ENCODE data around the gene PCCA. TPM values are rescaled to one million over a fixed set of nuclear protein-coding genes. Genes with fewer than 3 reads are reported as not detected.

Gene PCCA
- total RNA-seq, 1 donor from 2014 or later = 3.6 TPM

- intact Hi-C loops (cut with DNase I) = no loop called here
- no peaks in the 10 kb centered on the region for H3K4me1 ChIP-seq
- DNase-seq (ENCODE audit: low spot score in 2 of 2) = no peak
- TF ChIP-seq, protein P1, sequence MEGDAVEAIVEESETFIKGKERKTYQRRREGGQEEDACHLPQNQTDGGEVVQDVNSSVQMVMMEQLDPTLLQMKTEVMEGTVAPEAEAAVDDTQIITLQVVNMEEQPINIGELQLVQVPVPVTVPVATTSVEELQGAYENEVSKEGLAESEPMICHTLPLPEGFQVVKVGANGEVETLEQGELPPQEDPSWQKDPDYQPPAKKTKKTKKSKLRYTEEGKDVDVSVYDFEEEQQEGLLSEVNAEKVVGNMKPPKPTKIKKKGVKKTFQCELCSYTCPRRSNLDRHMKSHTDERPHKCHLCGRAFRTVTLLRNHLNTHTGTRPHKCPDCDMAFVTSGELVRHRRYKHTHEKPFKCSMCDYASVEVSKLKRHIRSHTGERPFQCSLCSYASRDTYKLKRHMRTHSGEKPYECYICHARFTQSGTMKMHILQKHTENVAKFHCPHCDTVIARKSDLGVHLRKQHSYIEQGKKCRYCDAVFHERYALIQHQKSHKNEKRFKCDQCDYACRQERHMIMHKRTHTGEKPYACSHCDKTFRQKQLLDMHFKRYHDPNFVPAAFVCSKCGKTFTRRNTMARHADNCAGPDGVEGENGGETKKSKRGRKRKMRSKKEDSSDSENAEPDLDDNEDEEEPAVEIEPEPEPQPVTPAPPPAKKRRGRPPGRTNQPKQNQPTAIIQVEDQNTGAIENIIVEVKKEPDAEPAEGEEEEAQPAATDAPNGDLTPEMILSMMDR (IDR thresholded peaks at IDR 0.05) = no peak
- H3K9me3 ChIP-seq = no peaks in the 10 kb centered on the region
- H3K27me3 ChIP-seq = no peaks in the 10 kb centered on the region
- no peaks in the 10 kb centered on the region for H3K36me3 ChIP-seq
- H3K4me3 ChIP-seq = no peak overlapping the region
- no peak overlapping the region for H3K27ac ChIP-seq
Measured at GRCh38 chr13:100175078-100175802, 86.3 kb downstream of the PCCA start.

GRCh38 chr13:100175803-100176182 lies 86.9 kb downstream of the PCCA start:
- intact Hi-C loops (cut with DNase I) = no loop called here
- H3K36me3 ChIP-seq = no peaks in the 10 kb centered on the region

DNA sequence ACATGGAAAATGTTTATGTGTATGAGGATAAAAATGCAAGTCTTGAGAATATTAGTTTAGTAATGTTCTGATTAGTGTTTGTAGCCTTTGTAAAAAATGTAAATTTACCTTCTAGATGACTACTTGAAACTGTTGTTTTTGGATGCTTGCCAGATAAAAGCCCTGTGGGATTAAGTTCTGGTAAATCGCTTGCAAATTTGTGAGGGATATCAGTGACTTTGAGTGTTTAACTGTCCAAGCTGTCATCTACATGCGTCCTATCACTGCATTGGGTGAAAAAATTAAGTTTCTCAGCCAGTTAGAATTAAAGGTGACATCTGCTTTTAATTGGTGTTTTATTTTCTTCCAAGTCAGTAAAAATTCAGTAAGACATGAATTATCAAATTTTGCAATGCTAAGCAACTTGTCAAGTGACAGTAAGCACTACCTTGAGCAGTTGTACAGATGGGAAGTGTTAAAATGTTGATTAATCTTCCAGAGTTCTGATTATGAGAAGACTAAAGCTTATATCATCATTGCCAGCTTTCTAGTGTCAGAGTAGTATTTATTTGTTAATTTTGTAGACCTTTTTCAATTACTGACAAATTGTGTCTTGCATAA lies 88.0 kb downstream of the PCCA start:
- no peaks in the 10 kb centered on the region for H3K36me3 ChIP-seq
- H3K27ac ChIP-seq = no peak overlapping the region
- DNase-seq (ENCODE audit: low spot score in 2 of 2) = no peak
- no peaks in the 10 kb centered on the region for H3K4me1 ChIP-seq
- intact Hi-C loops (cut with DNase I) = no loop called here
- TF ChIP-seq, protein P1 (IDR thresholded peaks at IDR 0.05) = no peak
- H3K27me3 ChIP-seq = no peaks in the 10 kb centered on the region
- H3K4me3 ChIP-seq = no peak overlapping the region
- no peaks in the 10 kb centered on the region for H3K9me3 ChIP-seq

More at GRCh38 chr13:100175803-100176182, 86.9 kb downstream of the PCCA start:
- no peak for DNase-seq (ENCODE audit: low spot score in 2 of 2)
- no peaks in the 10 kb centered on the region for H3K27me3 ChIP-seq
- TF ChIP-seq, protein P1 (IDR thresholded peaks at IDR 0.05) = no peak
- H3K9me3 ChIP-seq = no peaks in the 10 kb centered on the region
- no peaks in the 10 kb centered on the region for H3K4me1 ChIP-seq
- H3K27ac ChIP-seq = no peak overlapping the region
- no peak overlapping the region for H3K4me3 ChIP-seq

GRCh38 chr13:100178309-100178708 lies 89.4 kb downstream of the PCCA start:
- no peaks in the 10 kb centered on the region for H3K9me3 ChIP-seq
- H3K27me3 ChIP-seq = no peaks in the 10 kb centered on the region
- intact Hi-C loops (cut with DNase I) = no loop called here
- DNase-seq (ENCODE audit: low spot score in 2 of 2) = no peak
- no peaks in the 10 kb centered on the region for H3K4me1 ChIP-seq
- H3K36me3 ChIP-seq = no peaks in the 10 kb centered on the region
- no peak overlapping the region for H3K27ac ChIP-seq
- TF ChIP-seq, protein P1 (IDR thresholded peaks at IDR 0.05) = no peak
- no peak overlapping the region for H3K4me3 ChIP-seq

DNA sequence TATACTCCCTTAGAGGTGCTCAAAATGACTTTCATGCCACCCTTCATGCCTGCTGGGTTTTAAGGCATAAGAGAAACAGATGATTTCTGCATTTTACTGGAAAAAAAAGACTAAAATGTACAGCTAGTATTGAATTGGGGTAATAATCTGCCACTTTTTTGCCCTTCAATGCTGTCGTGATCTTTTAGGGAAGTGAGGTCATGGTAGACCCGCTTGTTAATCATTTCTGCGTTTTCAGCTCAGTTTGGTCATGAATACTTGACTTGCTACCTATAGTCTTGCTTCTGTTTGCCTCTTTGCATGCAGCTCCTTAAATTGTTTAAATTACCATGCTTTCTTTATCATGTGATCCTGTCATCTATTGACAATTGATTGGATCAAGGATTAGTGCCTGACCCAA lies 90.4 kb downstream of the PCCA start:
- Histone ChIP-seq H3K27me3 (no peaks in the 10 kb centered on the region), H3K27ac (no peak overlapping the region), H3K9me3 (no peaks in the 10 kb centered on the region), H3K4me1 (no peaks in the 10 kb centered on the region), H3K4me3 (no peak overlapping the region), H3K36me3 (no peaks in the 10 kb centered on the region)
- no peak for DNase-seq (ENCODE audit: low spot score in 2 of 2)
- intact Hi-C loops (cut with DNase I) = no loop called here
- TF ChIP-seq, protein P1 (IDR thresholded peaks at IDR 0.05) = no peak
